ENCODE data around the gene PDE6C.

PDE6C gene

DNA sequence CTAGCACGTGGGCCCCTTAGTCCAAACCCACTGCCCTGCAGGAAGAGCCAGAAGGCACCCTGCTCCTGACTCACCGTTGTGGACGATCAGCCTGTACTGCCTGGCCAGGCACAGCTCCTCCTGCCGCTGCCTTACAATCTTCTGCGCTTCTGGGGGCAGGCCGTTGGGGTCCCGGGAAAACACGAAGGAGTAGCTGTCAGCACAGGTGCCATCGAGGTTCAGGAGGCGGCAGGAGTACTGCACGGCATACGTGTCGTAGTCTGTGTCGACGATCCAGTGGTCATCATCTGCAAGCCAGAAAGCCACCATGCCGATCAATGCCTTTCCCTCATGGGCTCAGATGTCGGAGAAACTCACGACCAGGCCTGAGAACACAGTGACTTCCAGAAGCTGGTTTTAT lies 18.6 kb upstream of the PDE6C start:
- no peak for DNase-seq (ENCODE audit: low read depth, low spot score)

DNA sequence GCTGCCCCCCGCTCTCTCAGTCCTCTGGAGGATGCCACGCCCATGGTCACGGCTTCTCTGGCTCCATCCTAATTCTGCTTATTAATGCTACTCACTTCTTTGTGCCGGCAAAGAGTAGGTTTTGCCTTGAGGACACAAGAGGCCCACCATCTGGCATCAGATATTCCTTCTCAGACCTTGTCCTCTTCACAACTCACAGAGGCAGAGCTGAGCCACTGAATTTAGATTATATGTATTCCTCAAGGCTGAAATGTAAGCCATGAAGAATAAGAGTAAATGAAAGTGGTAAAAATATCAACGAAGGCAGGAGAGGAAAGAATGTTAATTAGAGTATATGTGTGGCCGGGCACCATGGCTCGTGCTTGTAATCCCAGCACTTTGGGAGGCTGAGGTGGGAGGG lies 17.8 kb upstream of the PDE6C start:
- DNase-seq (ENCODE audit: low read depth, low spot score): no peak

DNA sequence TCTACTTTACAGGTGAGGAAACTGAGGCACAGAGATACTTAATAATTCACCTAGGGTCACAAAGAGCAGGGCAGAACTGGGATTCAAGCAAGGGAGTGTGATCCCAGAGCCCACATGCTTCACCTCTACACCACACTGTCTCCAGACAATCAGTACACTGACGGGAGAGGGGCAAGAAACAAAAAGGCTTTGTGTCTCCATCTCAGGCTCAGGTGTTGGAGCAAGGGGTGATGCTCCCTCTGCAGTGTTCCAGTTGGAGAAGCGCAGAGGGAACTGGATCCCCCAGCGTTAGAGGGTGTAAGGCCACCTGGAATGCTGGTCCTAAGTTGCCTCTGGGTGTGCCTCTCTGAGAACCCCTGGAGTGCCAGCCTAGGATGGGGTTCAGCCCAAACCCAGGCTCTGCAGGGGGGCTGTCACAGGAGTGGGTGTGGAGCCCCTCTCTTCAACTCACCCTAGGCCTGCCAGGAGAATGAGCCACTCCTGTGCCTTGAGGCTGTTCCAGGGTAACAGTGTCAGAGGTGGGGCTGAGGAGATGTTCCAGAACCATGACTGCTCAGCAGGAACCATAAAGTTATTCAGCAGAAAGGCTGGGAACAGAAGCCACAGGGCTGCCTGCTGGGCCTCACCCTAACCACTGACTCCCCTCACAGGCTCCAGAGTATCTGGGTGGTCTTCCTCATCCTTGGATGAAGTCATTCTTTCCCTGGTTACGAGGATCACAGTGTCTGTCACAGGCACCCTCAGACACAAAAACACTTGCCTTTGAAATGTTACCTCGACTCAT lies 16.8 kb upstream of the PDE6C start:
- DNase-seq (ENCODE audit: low read depth, low spot score): peak; percentile 44

- peak; percentile 45 for DNase-seq (ENCODE audit: low read depth, low spot score)
Measured at GRCh38 chr10:93596539-93596938, 15.8 kb upstream of the PDE6C start.

DNA sequence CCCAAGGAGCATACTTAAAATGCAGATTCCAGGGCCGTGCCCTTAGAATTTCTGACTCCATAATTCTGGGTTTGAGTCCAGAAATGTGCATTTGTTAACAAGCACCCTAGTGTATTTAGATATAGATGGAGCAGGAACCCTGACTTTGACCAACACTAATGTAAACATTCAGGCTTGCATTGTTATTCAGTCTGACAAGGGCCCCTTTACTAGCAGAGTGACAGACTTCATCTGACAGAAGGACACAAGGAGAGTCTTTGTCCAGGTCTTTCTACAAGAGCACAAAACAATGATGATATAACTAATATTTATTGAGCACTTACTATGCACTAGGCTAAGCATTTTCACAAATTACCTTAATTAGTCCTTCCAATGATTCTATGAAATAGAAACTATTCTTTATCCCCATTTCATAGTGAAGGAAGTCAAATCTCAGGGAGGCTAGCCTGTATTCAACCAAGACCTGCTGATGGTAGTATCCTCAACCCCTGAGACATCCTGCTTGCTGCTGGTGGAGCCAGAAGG lies 15.2 kb upstream of the PDE6C start:
- no peak for DNase-seq (ENCODE audit: low read depth, low spot score)

GRCh38 chr10:93598157-93598556 lies 14.2 kb upstream of the PDE6C start:
- DNase-seq (ENCODE audit: low read depth, low spot score): no peak

DNA sequence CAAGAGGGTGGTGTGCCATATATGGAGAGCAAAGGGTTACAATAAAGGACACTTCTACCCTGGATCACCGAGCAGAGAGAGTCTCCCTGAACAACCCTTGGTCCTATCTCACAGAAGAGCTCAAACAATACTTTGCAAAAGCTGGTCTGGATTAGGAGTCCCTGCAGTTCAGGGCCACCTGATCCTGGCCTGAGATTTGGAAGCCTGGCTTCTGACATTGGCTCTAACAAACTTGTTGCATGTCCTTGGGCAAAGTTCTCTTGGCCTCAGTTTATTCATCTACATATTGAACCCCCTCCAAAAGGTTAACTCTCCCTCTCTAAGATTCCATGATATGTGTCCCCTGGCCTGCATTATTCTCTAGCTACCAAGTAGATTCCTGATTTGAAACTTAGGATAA lies 13.0 kb upstream of the PDE6C start:
- no peak for DNase-seq (ENCODE audit: low read depth, low spot score)

DNA sequence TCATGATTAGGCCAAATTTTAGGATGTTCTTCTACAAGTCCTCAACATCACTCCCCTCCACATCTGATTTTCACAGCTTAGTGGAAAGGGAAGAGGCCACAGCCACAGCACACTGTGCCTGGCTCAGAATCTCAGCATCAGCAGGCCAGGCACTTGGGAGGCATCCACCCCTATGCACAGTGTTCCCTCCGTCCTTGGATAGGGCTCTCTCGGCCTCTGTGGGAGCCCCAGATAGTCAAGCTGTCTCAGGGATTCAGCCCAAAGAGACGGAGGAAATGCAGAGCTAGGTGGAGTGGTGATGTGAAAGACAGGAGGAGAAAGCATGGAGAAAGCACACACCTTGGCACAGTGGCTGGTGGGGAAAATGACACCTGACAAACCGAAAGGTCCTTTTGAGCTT lies 12.6 kb upstream of the PDE6C start:
- DNase-seq (ENCODE audit: low read depth, low spot score): no peak

GRCh38 chr10:93600446-93601145 lies 11.7 kb upstream of the PDE6C start:
- no peak for DNase-seq (ENCODE audit: low read depth, low spot score)

- peak; percentile 20 for DNase-seq (ENCODE audit: low read depth, low spot score)
Measured at GRCh38 chr10:93601146-93601773, 11.1 kb upstream of the PDE6C start, which contains the start of gene RBP4. RBP4 (minus strand) TSS chr10:93601235; CDS start chr10:93601028, 207 bp downstream.

DNA sequence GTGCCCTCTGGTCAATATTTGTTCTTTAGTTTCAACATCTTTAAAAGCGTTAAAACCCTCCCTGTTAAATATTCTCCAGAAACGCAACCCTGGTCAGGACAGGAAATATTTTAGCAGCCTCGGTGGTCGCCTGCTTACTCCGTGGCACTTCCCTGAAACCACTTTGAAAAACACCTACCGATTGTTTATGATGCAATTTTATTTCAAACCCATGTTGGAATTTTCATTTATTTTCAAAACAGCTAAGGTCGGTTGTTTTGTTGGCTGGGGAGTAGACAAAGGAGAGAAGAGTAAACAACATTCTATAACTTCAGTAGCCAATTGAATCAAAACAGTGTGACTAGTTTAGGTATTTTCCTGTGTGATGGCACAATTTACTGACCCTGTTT lies 10.6 kb upstream of the PDE6C start:
- no peak for DNase-seq (ENCODE audit: low read depth, low spot score)

- DNase-seq (ENCODE audit: low read depth, low spot score): no peak
Measured at GRCh38 chr10:93603023-93603422, 9.3 kb upstream of the PDE6C start.

DNA sequence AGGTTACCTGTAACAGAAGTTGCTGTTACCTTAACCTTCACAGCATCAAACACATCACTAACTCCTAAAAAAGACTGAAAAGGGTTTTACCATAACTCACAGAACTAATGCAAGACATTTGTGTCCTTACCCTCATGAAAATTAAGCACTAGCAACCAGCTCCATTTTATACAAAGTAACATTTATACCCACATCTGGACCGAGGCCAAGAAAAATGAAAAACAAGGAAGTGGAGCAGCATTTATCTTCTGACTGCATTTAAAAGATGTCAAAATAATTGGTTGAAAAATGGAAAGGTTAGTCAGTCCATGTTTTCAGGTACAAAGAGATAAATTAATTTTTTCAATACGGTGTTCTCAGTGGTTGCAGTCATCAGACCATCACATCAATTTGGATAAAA lies 8.2 kb upstream of the PDE6C start:
- DNase-seq (ENCODE audit: low read depth, low spot score): no peak

GRCh38 chr10:93608421-93608820 lies 3.9 kb upstream of the PDE6C start:
- DNase-seq (ENCODE audit: low read depth, low spot score): no peak

GRCh38 chr10:93613126-93613525 lies 789 bp downstream of the PDE6C start:
- no peak for DNase-seq (ENCODE audit: low read depth, low spot score)

- no peak for DNase-seq (ENCODE audit: low read depth, low spot score)
Measured at GRCh38 chr10:93614101-93614825, 1.9 kb downstream of the PDE6C start.

GRCh38 chr10:93615576-93616235 lies 3.4 kb downstream of the PDE6C start:
- DNase-seq (ENCODE audit: low read depth, low spot score): no peak

- no peak for DNase-seq (ENCODE audit: low read depth, low spot score)
Measured at GRCh38 chr10:93620925-93621324, 8.6 kb downstream of the PDE6C start.

DNA sequence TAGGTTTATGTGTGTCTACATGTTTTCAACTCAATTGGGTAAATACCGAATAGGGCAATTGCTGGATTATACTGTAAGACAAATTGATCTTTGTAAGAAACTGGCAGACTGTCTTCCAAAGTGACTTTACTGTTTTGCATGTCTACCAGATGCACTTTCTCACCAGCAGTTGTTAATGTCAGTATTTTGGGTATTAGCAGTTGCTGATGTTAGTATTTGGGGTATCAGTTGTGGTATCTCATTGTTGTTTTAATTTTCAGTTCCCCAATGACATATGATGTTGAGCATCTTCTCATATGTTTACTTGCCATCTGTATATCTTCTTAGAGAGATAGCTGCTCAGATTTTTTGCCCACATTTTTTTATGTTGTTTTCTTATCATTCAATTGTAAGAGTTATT lies 10.6 kb downstream of the PDE6C start:
- DNase-seq (ENCODE audit: low read depth, low spot score): no peak

DNA sequence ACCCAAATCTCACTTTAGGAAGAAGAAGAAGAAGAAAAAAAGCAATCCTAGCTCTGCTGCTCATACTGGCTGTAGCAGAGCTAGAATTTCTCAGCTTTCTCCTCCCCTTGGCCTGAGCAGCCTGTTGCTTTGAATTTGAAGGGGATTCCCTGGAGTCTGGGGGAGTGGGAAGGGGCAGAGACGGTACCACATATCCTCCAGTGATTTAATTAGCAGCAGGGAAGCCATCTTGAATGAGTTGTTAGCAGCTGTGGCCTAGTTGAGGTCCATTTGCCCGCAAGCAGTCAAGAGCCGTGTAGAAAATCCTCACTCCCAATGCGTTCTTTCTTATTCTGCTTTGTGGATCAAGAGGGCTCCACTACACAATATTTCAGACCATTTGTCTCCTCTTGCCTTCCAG lies 16.5 kb downstream of the PDE6C start:
- DNase-seq (ENCODE audit: low read depth, low spot score): no peak

DNA sequence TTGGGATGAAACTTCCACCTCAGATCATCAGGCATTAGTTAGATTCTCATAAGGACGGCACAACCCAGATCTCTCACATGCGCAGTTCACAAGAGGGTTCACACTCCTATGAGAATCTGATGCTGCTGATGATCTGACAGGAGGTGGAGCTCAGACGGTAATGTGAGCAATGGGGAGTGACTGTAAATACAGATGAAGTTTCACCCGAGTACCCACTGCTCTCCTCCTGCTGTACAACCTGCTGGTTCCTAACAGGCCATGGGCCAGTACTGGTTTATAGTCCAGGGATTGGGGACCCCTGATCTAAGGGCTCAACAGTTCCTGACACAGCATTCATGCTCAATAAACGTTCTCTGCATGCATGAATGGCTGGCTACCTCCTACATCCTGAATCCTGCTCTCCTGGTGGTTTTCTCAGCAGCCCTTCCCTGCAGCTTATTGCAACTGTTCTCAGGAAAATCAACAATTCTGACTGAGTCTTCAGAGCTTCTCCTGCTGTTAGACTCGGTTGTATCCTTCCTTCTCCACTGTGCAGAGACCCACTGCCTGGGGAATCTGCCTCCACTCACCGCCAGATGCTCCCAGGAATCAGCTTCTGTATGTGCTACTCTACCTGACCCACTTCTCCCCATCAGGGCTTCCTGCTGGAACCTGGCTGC lies 17.4 kb downstream of the PDE6C start:
- DNase-seq (ENCODE audit: low read depth, low spot score): no peak
